LNCAP (cell line): ENCODE data around the gene ARHGEF16.

Experiments used
- TF ChIP-seq, protein P1 (sequence below): fragments of 450-650 bp; IDR thresholded peaks from 2 replicates; pipeline ENCODE4 v1.5.1; 2017; ENCODE audit warnings: mild to moderate bottlenecking

Gene ARHGEF16

DNA sequence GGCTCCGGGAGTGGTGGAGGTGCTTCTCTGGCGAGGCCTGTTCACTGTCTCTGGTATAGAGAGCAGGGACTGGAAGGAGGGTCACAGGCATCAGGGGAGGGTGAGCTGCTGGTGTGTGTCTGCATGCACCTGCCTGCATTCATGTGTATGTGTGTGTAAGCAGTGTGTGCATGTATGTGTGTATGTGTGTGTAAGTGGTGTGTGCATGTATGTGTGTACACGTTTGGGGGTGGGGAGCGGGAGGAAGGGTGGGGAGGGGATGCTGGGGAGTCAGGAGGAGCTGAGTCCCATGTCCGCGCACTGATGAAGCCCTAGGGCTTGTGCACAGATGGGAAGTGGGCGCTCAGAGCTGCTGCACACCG, 49.0 kb downstream of the ARHGEF16 start:
- TF ChIP-seq, protein P1, sequence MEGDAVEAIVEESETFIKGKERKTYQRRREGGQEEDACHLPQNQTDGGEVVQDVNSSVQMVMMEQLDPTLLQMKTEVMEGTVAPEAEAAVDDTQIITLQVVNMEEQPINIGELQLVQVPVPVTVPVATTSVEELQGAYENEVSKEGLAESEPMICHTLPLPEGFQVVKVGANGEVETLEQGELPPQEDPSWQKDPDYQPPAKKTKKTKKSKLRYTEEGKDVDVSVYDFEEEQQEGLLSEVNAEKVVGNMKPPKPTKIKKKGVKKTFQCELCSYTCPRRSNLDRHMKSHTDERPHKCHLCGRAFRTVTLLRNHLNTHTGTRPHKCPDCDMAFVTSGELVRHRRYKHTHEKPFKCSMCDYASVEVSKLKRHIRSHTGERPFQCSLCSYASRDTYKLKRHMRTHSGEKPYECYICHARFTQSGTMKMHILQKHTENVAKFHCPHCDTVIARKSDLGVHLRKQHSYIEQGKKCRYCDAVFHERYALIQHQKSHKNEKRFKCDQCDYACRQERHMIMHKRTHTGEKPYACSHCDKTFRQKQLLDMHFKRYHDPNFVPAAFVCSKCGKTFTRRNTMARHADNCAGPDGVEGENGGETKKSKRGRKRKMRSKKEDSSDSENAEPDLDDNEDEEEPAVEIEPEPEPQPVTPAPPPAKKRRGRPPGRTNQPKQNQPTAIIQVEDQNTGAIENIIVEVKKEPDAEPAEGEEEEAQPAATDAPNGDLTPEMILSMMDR, result no peak

DNA sequence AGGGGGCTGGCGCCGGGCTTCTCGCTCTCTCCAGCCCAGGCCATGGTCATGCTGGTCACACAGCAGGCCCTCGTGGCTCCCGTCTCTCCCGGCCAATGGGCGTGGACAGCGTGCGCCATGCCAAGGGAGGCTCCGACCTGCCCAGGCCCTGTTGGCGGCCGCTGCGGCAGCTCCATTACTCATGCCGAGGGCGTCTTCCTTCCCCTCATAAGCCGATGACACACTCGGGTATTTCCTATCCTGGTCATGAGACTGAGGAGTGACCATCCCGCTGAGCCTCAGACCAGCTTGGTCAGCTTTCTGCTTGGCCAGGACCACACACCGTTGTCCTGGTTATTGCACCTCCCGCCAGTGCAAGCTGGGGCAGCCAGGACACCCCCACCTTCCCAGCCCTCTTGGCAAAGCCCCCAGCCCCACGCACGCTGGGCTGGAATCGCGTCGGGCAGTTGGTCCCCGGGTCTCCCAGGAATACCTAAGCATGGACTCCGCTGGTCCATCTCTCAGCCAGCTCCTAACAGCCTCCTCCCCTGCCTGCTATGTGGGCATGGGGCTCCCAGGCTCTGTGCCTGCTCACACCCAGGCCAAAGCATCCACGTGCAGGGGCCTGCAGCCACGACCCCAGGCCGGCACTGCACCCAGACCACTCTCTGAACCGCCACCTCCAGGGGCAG, 49.8 kb downstream of the ARHGEF16 start:
- TF ChIP-seq, protein P1, result no peak

DNA sequence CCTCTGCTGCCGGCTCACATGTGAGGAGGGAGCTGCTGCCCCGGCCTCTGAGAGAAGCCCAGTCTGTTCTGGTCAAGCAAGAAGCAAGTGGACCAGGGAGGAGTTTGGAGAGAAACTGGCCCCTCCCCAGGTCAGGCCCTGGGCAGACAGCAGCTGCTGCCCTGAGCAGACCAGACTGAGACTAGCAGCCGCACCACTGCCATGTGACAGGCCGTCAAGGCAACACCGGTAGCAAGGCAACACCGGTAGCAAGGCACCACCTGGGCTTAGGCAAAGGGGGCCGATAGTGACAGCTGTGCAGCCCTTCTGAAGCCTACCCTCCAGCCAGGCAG, 50.3 kb downstream of the ARHGEF16 start:
- TF ChIP-seq, protein P1, result no peak

DNA sequence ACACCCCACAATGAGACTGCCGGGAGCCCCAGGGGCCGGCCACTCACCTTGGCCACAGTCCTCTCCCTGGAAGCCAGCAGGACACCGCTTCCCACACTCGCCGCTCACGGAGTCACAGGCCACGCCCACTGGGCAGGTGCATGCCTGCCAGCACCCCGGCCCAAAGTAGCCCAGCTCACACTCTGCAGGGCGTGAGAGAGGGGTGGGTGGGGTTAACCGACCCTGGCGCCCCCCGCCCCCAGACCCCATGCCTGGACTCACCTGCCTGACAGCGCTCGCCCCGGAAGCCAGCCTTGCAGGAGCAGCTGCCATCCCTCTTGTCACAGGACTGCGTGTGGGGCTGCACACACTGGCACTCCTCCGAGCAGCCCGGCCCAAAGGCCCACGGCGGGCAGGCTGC, 50.7 kb downstream of the ARHGEF16 start:
- TF ChIP-seq, protein P1, result no peak

DNA sequence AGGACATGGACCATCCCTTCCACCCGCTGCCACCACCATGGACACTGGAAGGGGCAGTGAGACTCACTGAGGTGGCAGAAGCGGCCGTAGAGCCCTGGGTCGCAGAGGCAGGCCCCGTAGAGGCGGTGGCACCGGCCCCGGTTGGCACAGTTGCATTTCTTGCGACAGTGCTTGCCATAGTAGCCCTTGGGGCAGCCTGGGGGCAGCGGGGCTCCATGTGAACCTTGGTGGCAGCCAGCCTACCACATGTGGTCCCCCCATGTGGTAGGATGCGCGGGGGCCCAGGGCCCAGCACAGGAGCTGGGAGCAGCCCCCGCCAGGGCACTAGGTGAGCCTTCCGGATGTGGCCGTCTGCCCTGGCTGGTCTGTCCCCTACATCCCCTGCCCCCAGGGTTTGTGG, 51.6 kb downstream of the ARHGEF16 start:
- TF ChIP-seq, protein P1, result no peak

DNA sequence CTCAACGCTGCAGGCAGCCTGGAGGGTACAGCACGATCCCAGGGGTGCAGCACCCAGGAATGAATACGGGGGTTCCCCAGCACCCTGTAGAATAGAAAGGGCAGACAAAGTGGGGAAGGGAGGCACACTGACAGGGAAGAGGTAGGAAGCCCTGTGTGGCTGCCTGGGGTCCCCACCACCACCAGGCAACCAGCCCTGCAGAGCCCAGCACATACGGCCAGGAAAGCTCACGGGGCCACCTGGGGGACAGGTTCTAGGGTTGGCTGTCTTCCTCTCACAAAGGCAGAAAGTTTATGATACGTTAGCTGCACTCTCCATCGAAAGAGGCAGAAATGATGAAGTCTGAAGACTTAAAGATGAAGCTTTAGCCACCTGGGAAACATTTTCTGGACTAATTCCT, 52.5 kb downstream of the ARHGEF16 start:
- TF ChIP-seq, protein P1, result no peak

DNA sequence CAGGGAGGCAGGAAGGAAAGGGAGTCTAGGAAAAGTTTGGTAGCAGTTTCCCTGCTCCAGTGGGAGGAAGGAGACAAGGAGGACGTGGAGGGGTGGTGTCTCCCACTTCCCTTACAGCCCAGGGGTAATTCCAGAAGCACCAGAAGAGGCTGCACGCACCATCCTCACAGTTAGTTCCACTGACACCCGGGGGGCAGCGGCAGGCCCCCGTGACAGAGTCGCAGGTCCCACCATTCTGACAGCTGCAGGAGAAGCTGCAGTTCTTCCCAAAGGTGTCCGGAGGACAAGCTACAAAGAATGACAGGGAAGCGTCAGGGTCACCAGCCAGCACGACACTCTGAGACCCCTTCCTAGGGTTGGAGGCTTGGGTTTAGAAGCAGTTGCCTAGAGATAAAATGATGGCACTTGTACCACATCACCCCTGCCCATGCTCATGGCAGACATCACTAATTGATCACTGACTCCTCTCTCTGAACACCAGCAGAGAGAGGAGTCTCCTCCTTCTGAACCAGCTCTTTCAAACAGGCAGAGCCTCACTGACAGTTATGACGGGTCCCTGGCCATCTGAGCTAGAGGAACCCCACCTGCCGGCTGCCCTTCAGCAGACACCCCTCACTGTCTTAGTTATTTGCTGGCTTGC, 53.3 kb downstream of the ARHGEF16 start:
- TF ChIP-seq, protein P1, result no peak
